Gastrocnemius medialis (tissue), 4 donors: ENCODE data around the gene GNB1L. TPM values are rescaled to one million over a fixed set of nuclear protein-coding genes. Genes with fewer than 3 reads are reported as not detected.

ENCODE experiments used
- ATAC-seq, 2 donors: fragments of 150-250 bp; one replicate each; pipeline ENCODE4 v1.9.1; 2016
- DNase-seq, 2 donors: peaks; one replicate each; pipeline ENCODE4 v3.0.0-alpha.2; 2019
- H3K27ac ChIP-seq, 4 donors: fragments of 200-600 bp; sonication (generic); 1 replicate in 1 of 4; 2 replicates in 3 of 4; pipeline ENCODE4 v1.5.1; 2016 to 2018; ENCODE audit warnings: mild to moderate bottlenecking in 2 of 4, moderate library complexity in 1 of 4
- H3K27me3 ChIP-seq, 3 donors: fragments of 200-600 bp; sonication (generic) in 2 of 3; 1 replicate in 1 of 3; 2 replicates in 2 of 3; pipeline versions ENCODE4 v1.5.1 to v1.6.0; 2016 to 2019; ENCODE audit warnings: mild to moderate bottlenecking in 1 of 3, moderate library complexity in 1 of 3
- H3K36me3 ChIP-seq, 2 donors: fragments of 200-600 bp; sonication (generic) in 1 of 2; one replicate each; pipeline ENCODE4 v1.5.1; 2017 to 2018
- H3K4me1 ChIP-seq, 2 donors: fragments of 200-600 bp; sonication (generic) in 1 of 2; one replicate each; pipeline ENCODE4 v1.5.1; 2016 to 2017; ENCODE audit warnings: mild to moderate bottlenecking in 2 of 2
- H3K4me3 ChIP-seq, 4 donors: fragments of 200-600 bp; sonication (generic) in 3 of 4; 1 replicate in 1 of 4; 2 replicates in 3 of 4; pipeline ENCODE4 v1.5.1; 2016 to 2019; ENCODE audit warnings: mild to moderate bottlenecking in 2 of 4
- H3K9me3 ChIP-seq, 3 donors: fragments of 200-600 bp; sonication (generic) in 2 of 3; 1 replicate in 1 of 3; 2 replicates in 2 of 3; pipeline ENCODE4 v1.5.1; 2016 to 2019
- CTCF ChIP-seq, 5 experiments: fragments of 450-650 bp in 3 of 5; fragments of 200-600 bp in 2 of 5; sonication (generic) in 2 of 5; IDR thresholded peaks in 4 of 5; conservative IDR thresholded peaks in 1 of 5; 1 replicate in 4 of 5; 2 replicates in 1 of 5; pipeline ENCODE4 v1.5.1; 2016 to 2019; ENCODE audit warnings: antibody characterized with exemption in 5 of 5, mild to moderate bottlenecking in 3 of 5, moderate library complexity in 3 of 5
- POLR2A ChIP-seq, 2 donors: fragments of 450-650 bp; IDR thresholded peaks; one replicate each; pipeline ENCODE4 v1.6.1; 2017; ENCODE audit warnings: antibody characterized with exemption in 2 of 2, mild to moderate bottlenecking in 2 of 2, moderate library complexity in 2 of 2
- in situ Hi-C, 4 donors: fragments of 200-750 bp; cut with MboI; loops; one replicate each; pipeline versions ENCODE4 v1.15.0 to v1.8.0; 2017; ENCODE audit warnings: low sequenced_read_pairs in 4 of 4
- intact Hi-C: fragments of 100-400 bp; cut with DNase I; formaldehyde crosslinking; loops from one replicate; pipeline ENCODE4 v1.15.1; 2023; ENCODE audit warnings: low total_unique reads
- total RNA-seq, 4 donors: library from RNA; depleted of rRNA; stranded (reverse); fragments of >200 nt; gene quantifications; one replicate each; pipeline versions ENCODE4 v1.1.0 to v1.2.3, GENCODE V29; 2016

The GNB1L gene
- total RNA-seq, 4 donors from 2014 or later: 4.4 to 9.6 (median 6.7) TPM

DNA sequence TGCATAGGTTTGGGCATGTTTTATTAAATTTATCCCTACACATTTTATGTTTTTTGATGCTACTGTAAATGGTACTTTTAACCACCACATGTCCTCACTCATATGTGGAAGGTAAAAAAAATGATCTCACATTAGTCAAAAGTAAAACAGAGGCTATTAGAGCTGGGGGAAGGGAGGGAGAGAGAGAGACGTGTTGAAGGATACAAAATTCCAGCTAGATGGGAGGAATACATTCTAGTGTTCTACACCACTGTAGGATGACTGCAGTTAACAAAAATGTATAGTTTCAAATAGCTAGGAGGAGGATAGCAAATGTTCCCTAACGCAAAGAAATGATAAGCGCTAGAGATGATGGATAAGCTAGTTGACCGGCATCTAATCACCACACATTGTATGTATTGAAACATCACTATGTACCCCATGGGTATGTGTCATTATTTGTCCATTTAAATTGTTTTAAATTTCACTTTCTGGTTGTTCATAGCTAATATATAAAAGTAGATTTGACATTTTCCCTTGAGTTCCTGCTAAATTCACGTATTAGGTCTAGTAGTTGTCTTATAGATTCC lies 9.9 kb upstream of the GNB1L start:
- H3K9me3 ChIP-seq: no peaks in the 10 kb centered on the region
- intact Hi-C loops: no loop called here
- no peak for TF ChIP-seq CTCF (IDR thresholded peaks at IDR 0.05 in 4 of 5, conservative IDR thresholded peaks at IDR 0.05 in 1 of 5)
- TF ChIP-seq POLR2A (IDR thresholded peaks at IDR 0.05): no peak
- in situ Hi-C loops: no loop called here
- no peak overlapping the region for H3K4me3 ChIP-seq
- DNase-seq (no peak), ATAC-seq (no peak)
- no peak overlapping the region for H3K27ac ChIP-seq
- H3K36me3 ChIP-seq: no peaks in the 10 kb centered on the region
- H3K4me1 ChIP-seq: no peaks in the 10 kb centered on the region
- no peaks in the 10 kb centered on the region for H3K27me3 ChIP-seq

DNA sequence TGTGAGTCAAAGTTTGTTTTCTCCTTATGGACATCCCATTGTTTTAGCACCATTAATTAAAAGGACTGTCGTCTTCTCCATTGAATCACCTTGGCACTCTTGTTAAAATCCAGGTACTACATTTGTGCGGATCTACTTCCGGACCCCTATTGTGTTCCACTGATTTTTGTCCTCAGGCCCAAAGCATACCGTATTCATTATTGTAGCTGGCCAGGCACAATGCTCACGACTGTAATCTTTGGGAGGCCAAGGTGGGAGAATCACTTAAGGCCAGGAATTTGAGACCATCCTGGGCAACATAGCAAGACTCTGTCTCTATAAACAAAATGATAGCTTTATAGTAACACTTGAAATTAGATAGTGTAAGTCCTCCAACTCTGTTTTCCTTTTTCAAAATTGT lies 8.9 kb upstream of the GNB1L start:
- in situ Hi-C loops (no loop called here), intact Hi-C loops (no loop called here)
- no peak for DNase-seq
- Histone ChIP-seq H3K27me3 (no peaks in the 10 kb centered on the region), H3K4me3 (no peak overlapping the region), H3K36me3 (no peaks in the 10 kb centered on the region), H3K9me3 (no peaks in the 10 kb centered on the region), H3K4me1 (no peaks in the 10 kb centered on the region), H3K27ac (no peak overlapping the region)
- ATAC-seq: no peak
- no peak for TF ChIP-seq CTCF (IDR thresholded peaks at IDR 0.05 in 4 of 5, conservative IDR thresholded peaks at IDR 0.05 in 1 of 5)
- no peak for TF ChIP-seq POLR2A (IDR thresholded peaks at IDR 0.05)

DNA sequence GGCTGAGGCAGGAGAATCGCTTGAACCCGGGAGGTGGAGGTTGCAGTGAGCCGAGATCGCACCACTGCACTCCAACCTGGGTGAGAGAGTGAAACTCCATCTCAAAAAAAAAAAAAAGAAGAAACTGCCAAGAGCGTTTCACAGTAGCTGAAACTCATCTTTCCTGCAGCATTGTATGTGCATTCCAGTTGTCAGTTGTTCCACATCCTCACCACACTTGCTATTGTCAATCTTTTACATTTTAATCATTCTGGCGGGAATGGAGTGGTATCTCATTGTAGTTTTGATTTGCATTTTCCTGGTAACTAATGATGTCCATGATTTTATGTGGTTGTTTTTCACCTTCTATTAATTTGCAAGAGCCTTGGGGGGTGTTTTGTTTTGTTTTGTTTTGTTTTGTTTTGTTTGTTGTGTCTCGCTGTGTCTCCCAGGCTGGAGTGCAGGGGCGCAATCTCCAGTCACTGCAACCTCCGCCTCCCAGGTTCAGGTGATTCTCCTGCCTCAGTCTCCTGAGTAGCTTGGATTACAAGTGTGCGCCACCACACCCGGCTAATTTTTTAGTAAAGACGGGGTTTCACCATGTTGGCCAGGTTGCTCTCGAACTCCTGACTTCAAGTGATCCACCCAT lies 8.1 kb upstream of the GNB1L start:
- DNase-seq: no peak
- ATAC-seq: no peak
- intact Hi-C loops (no loop called here), in situ Hi-C loops (no loop called here)
- no peaks in the 10 kb centered on the region for H3K27me3 ChIP-seq
- no peaks in the 10 kb centered on the region for H3K9me3 ChIP-seq
- TF ChIP-seq POLR2A (IDR thresholded peaks at IDR 0.05) (no peak), CTCF (IDR thresholded peaks at IDR 0.05 in 4 of 5, conservative IDR thresholded peaks at IDR 0.05 in 1 of 5) (no peak)
- no peaks in the 10 kb centered on the region for H3K4me1 ChIP-seq
- no peak overlapping the region for H3K4me3 ChIP-seq
- H3K27ac ChIP-seq: no peak overlapping the region
- H3K36me3 ChIP-seq: no peaks in the 10 kb centered on the region

DNA sequence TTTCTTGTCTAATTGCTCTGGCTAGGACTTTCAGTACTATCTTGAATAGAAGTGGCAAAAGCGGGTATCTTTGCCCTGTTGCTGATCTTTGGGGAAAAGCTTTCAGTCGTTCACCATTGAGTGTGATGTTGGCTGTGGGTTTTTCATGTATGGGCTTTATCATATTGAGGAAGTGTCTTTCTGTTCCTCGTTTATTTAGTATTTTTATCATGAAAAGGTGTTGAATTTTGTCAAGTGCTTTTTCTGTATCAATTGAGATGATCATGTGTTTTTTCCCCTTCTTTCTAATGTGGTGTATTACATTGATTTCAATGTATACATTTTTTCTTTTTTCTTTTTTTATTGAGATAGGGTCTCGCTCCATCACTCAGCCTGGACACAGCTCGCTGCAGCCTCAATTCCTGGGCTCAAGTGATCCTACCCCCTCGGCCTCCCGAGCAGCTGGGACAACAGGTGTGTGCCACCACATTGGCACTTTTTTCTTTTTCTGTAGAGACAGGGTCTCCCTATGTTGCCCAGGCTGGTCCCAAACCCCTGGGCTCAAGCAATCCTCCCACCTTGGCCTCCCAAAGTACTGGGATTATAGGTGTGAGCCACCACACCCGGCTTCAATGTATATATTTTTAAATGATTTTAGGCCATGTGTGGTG lies 5.3 kb upstream of the GNB1L start:
- intact Hi-C loops: loop anchor here (5.0 kb wide), 1 partner anchor 162 kb away; the partner anchor contains the start of gene TANGO2
- no peak for TF ChIP-seq CTCF (IDR thresholded peaks at IDR 0.05 in 4 of 5, conservative IDR thresholded peaks at IDR 0.05 in 1 of 5)
- TF ChIP-seq POLR2A (IDR thresholded peaks at IDR 0.05): no peak

More for the DNA sequence above, 5.3 kb upstream of the GNB1L start:
- no peak overlapping the region for H3K4me3 ChIP-seq
- no peaks in the 10 kb centered on the region for H3K9me3 ChIP-seq
- H3K4me1 ChIP-seq: peaks cover 7 to 9% of the 10 kb centered on the region in 2 donors
- ATAC-seq (no peak), DNase-seq (no peak)
- no peaks in the 10 kb centered on the region for H3K27me3 ChIP-seq
- no peaks in the 10 kb centered on the region for H3K36me3 ChIP-seq
- H3K27ac ChIP-seq: no peak overlapping the region
- in situ Hi-C loops: no loop called here
